Transverse colon (tissue), 4 donors: Measurements from ENCODE around the gene OOSP4A.

ENCODE experiments used
- EP300 ChIP-seq: sonication (generic); formaldehyde crosslinking; IDR thresholded peaks from one replicate; pipeline ENCODE4 v1.6.1; 2017; ENCODE audit warnings: antibody characterized with exemption, low read depth
- POLR2A ChIP-seq: fragments of 450-650 bp; IDR thresholded peaks from one replicate; pipeline ENCODE4 v1.6.1; 2016; ENCODE audit warnings: antibody characterized with exemption, mild to moderate bottlenecking, moderate library complexity
- POLR2AphosphoS5 ChIP-seq, 3 donors: sonication (generic); formaldehyde crosslinking; IDR thresholded peaks; one replicate each; pipeline ENCODE4 v1.6.1; 2016; ENCODE audit warnings: antibody characterized with exemption in 3 of 3
- TF ChIP-seq, protein P1 (sequence below), 5 experiments: fragments of 200-600 bp in 3 of 5; fragments of 450-650 bp in 2 of 5; sonication (generic) in 3 of 5; IDR thresholded peaks; 1 replicate in 2 of 5; 2 replicates in 3 of 5; pipeline ENCODE4 v1.5.1; 2016 to 2017; ENCODE audit warnings: antibody characterized with exemption in 5 of 5, inconsistent platforms in 3 of 5, mild to moderate bottlenecking in 2 of 5, moderate library complexity in 1 of 5

DNA sequence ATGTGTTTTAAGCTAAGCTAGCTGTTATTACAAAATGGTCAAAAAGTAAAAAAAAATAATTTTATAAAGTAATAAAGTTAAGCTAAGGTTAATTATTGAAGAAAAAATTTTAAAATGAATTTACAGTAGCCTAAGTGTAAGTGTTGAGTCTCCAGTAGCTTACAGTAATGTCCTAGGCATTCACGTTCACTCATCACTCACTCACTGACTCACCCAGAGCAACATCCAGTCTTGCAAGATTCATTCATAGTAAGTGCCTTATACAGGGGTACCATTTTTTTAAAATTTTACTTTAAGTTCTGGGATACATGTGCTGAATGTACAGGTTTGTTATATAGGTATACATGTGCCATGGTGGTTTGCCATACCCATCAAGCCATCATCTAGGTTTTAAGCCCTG, 41.5 kb downstream of the OOSP4A start:
- TF ChIP-seq, protein P1, sequence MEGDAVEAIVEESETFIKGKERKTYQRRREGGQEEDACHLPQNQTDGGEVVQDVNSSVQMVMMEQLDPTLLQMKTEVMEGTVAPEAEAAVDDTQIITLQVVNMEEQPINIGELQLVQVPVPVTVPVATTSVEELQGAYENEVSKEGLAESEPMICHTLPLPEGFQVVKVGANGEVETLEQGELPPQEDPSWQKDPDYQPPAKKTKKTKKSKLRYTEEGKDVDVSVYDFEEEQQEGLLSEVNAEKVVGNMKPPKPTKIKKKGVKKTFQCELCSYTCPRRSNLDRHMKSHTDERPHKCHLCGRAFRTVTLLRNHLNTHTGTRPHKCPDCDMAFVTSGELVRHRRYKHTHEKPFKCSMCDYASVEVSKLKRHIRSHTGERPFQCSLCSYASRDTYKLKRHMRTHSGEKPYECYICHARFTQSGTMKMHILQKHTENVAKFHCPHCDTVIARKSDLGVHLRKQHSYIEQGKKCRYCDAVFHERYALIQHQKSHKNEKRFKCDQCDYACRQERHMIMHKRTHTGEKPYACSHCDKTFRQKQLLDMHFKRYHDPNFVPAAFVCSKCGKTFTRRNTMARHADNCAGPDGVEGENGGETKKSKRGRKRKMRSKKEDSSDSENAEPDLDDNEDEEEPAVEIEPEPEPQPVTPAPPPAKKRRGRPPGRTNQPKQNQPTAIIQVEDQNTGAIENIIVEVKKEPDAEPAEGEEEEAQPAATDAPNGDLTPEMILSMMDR (IDR thresholded peaks at IDR 0.05) = no peak
- TF ChIP-seq POLR2A (no peak), POLR2AphosphoS5 (IDR thresholded peaks at IDR 0.05) (no peak), EP300 (no peak)
